NCI-H748 (cell line): ENCODE data around the gene LRATD1.

ENCODE experiments used
- DNase-seq: peaks from one replicate; lab custom pipeline; 2025; ENCODE audit not compliant: unreplicated experiment; lab: John Stamatoyannopoulos, UW

Gene LRATD1

DNA sequence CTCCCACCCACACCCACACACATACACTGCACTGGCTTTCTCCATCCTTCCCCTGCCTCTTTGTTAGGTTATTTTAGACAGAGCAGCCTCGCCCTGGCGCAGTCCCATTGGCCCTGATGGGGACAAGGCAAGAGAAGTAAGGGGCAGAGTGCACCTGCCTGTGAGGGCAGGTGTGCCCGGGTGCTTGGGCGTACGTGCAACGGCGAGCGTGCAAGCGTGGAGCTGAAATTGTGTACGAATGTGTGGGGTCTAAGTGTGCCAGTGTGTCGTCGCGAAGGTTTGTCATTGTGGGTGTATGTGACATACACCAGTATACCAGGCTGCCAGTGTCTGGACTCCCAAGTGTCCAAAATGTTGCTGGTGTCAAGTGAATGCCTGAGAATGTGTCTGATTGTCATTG lies 544 bp downstream of the LRATD1 start:
- peak; percentile 79 for DNase-seq

DNA sequence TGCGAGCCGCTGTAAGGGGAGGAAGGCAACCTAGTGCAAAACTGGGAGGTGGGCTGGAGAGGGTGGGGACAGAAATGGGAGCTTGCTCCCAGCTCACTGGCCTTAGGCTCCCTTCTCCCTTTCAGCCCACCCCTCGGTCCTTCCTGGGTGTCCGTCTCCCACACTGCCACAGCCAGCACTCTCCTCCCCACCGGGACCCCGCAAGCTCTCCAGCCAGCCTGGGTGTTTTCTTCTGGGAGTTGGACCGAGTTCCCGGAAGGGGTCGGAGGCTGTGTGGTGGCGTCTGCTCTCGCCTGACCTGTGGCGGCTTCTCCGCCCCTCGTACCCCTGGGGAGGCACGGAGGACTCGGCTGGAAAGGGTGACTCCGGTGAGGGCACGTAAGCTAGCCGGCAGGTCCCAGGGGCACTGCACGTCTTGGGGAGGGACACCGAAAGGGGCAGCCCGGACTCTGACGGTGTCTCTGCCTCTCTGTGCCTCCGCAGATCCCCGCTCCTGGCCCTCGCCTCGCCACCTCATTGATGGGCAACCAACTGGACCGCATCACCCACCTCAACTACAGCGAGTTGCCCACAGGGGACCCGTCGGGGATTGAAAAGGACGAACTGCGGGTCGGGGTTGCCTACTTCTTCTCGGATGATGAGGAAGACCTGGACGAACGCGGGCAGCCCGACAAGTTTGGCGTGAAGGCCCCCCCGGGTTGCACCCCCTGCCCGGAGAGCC lies 1.1 kb downstream of the LRATD1 start:
- DNase-seq: peak; percentile 71

DNA sequence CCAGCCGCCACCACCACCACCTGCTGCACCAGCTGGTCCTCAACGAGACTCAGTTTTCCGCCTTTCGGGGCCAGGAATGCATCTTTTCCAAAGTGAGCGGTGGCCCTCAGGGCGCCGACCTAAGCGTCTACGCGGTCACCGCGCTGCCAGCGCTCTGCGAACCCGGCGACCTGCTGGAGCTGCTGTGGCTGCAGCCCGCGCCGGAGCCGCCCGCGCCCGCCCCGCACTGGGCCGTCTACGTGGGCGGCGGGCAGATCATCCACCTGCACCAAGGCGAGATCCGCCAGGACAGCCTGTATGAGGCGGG lies 1.6 kb downstream of the LRATD1 start:
- no peak for DNase-seq

DNA sequence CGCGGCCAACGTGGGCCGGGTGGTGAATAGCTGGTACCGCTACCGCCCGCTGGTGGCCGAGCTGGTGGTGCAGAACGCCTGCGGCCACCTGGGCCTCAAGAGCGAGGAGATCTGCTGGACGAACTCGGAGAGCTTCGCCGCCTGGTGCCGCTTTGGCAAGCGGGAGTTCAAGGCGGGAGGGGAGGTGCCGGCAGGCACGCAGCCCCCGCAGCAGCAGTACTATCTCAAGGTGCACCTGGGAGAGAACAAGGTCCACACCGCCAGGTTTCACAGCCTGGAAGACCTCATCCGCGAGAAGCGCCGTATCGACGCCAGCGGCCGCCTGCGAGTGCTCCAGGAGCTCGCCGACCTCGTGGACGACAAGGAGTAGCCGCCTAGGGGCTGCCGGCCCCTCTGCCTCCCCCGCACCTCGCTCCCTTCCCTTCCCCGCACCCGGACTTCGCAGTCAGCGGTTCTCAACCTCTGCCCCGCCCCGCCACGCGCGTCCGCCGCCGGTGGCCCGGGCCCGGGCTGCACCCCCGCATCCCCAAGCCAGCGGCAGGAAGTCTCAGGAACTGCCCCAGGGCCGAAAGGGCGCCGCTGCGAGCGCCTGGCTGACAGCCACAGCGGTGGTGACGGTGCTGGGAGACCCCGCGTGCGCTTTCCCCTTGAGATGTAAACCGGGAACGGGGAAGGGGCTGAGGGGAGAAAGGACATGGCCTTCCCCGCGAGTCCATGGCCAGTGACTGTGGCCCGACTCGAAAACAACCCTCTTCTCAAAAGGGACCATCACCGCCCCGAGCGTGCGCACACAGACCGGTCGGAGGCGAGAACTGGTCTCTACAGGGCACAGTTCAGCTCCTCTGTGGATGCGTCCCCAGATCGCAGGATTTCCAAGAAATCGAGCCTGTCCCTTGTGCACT lies 2.2 kb downstream of the LRATD1 start:
- peak; percentile 93 for DNase-seq

DNA sequence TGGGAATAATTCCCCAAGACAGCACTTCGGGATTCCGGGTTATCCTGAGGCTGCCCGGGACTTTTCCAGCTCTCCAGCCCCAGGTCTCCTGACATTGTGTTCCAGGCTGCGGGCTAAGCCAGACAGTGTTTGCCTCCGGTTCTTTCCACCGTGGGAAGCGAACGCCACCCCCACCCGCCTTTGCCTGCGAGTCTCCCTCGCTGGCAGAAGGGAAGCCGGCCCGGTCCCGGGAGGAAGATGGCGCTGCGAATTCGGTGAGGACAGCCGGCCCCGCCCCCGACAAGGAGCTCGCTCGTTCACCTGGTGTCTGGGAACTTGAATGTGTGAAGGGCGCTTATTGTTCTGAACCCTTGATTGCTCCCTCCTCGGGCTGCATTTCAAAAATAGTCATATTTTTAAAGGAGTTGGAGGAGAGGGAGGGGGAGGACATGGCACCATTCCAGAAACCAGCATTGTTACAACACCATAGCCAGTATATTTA lies 2.9 kb downstream of the LRATD1 start:
- peak; percentile 97 for DNase-seq

DNA sequence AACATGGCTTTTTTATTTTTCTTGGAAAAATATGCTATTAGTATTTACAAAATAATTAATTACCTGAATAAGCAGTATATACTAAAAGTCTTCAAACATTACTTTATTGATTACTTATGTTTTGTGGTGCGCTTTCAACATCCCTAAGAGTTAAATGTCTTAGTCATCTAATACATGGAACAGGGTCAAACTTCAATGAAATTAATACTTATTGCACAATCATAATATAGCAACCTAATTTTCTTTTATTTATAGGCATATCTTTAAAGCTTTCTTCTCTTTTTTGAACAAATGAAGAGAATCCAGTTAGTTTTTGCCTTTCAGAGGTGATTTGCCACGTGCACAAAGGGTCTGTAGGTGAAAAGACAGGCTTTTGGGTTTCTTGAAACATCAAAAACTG lies 6.0 kb downstream of the LRATD1 start:
- no peak for DNase-seq

DNA sequence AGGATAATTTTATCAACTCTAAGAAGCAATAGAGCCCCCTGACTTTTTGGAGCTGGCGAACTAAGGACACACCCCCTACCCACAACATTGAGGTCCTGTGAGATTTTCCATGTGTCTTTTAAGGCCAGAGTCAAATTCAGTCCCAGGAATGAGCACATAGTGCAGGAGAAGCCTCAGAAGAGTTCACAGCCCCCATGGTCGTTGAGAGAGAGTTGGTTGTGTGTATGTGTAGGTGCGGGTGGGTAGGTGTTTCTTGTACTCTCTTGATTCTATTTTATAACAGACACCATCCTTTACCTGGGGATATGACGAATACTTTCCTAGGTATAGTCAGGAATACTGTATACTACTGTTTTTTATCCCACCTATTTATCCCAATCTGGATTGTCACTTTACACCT lies 8.6 kb downstream of the LRATD1 start:
- no peak for DNase-seq

DNA sequence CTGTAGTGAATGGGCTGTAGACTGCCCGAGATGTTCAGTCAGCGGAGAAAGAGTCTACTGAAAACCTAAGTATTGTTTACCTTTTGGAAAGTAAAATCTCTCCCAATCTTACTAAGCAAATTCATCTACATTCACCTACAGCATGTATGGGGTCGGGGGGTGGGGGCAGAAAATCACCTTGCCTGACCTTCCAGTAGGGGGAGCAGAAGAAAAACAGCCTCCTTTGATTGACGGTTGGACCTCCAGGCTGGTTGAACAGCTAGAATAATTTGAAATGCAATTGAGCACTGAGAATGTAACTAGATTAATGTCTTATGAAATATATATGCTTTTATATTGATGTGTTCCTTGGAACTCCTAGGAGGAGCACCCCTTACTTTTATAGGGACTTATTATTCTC lies 10.0 kb downstream of the LRATD1 start:
- no peak for DNase-seq

DNA sequence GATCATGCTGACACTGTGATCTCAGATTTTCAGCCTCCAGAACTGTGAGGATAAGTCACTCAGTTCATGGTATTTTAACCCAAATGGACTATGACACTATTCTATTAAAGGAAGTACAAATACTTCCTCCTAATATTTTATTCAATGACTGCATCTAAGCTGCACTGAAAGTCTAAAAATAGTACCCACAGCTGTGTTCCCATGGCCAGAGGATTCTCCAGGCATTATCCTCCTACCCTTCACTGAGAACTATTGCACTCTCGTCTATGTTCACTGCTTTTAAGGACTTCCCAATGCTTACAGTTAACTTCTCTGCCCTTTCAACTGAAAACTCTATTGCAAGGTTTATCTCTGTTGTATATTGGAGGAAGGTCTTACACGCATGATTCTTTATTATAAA lies 15.2 kb downstream of the LRATD1 start:
- no peak for DNase-seq

DNA sequence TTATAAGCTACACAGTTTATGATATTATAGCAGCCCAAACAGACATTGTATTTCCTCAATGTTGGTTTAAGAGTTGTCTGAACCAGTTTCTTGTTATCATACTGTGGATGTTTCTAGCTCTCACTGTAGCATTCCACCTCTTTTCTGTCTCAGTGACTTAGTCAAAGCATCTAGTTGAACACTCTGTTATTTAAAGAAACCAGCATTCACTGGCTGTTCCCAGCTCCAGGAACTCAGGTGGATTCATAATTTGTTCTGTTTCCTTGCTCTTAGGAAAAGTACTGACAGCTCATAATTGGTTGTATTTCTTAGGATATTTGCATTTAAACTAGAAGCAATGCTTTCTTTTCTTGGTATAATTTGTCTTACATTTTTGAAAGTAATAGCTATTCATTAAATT lies 17.5 kb downstream of the LRATD1 start:
- no peak for DNase-seq

DNA sequence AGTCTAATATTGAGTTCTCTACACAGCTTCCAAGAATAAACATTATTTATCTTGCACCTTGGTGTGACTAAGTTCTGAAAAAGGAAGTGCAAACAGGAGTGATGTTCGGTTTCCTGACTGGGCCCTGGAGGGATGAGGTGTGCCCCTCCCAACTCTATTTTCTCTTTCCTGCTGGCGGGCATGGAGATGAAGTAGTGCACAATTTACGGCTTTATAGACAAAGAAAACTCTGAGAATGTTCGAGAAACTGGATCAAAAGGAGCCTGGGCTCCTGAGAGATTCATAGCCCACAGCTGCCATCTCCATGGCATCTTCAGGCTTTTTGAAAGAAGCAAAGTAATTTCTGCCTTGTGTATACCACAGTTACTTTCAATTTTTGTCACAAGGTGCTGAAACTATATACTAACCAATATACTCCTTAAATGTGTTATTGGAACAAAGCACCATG lies 22.3 kb downstream of the LRATD1 start:
- no peak for DNase-seq

DNA sequence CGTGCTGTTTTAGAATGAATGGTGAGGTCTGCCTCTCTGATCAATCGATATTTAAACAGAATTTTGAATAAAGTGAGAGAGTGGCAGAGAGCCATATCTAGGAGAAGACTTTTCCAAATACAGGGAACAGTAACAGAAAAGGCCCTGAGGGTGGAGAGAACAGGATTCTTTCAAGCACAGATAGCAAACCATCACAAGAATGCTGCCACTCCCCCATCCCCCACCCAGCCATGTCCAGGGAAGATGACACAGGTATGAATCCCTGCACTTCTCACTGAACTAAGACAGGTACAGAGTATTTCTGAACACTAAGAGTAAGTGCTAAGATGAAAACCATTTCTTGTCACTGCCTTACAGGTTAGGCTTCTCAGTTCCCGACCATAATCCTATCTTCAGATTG lies 23.6 kb downstream of the LRATD1 start:
- no peak for DNase-seq

DNA sequence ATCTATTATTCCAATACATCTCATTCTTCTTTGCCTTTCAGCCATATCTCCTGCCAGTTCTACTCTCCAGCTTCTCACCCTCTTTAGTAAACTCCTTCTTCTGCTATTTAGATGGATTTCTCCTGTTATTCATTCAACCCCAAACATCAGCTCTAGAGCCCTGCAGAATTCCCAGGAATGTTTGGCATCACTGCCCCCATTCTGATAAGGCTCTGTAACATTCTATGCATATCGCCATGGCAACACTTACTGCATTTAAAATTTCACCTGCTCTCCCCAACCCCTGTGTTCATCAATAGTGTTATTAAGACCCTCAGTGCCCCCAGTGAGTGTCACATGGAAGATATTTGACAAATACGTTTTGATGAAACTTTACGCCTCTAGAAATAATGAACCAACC lies 28.6 kb downstream of the LRATD1 start:
- DNase-seq: no peak

DNA sequence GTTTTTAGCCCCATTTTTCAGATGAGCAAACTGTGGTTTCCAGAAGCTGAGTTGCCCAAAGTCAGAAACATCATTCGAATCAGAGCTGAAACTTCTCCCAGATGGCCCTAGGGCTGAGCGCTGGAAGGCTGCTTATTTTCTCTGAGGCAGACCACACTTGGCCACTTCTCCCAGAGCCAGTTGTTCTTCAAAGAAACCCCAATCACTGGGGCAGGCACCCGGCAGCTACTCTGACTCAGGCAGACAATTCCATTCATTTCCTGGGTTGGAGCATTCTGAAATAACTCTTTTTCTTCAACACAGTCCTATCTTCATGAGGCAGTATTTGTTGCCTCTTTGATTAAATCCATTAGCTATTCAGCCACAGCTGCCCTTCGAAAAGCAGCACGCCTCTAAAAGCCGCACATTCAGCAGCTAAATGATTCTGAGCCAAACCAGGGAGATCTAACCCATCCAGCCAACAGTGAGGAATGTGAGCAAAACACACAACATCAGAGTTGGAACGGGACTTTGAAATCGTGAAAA lies 40.9 kb downstream of the LRATD1 start:
- no peak for DNase-seq

DNA sequence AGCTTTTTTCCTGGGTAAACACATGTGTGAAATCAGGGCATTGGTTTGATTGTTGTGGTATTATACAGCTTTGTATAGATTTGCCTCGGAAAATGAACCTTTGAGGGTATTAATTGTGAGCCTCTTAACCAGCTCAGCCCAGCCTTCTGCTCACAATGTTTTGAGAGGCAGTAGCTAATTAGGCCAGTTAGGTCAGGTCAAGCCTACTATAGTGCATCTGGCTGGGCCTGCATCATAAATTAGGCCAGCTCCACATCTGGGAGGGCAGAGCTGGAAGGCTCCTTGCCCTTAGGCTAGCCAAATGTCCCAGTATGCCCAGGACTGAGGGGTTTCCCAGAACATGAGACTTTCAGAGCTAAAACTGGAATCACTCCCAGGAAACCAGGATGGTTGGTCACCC lies 43.0 kb downstream of the LRATD1 start:
- peak; percentile 36 for DNase-seq

DNA sequence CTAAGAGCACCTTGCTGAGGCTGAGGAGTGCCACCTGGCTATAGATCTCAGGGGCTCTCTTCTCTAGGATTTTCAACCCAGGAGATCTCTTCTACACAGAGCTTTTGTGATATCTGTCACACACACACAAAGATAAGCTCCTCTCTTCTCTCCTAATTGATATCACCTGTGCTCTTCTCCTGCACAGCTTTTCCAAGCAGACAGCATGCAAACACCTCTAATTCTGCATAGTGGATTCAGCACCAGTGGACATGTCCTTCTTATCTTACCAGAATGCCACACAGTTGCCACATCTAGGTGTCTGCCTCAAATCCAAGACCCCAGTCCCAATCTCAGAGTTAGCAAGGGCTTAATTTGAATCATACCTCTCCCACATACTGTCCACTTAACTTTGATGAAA lies 43.9 kb downstream of the LRATD1 start:
- no peak for DNase-seq

DNA sequence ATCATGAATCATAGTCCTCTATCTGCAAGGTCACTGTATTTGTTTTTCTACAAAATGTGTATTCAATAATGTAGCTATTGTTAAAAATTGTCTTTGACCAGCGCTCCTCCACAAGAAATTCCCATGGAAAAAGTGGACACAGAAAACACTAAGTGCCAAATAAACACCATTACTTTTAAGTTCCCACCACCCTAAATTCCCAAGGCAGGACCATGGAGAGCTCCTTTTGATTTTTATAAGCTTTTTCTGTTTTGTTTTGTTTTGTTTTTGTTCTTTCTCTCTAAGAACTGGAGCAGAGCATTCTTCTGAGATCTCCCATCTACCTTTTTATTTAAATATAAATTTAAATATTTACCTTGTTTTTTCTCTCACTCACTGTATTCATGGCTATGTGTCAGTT lies 44.5 kb downstream of the LRATD1 start:
- DNase-seq: no peak

DNA sequence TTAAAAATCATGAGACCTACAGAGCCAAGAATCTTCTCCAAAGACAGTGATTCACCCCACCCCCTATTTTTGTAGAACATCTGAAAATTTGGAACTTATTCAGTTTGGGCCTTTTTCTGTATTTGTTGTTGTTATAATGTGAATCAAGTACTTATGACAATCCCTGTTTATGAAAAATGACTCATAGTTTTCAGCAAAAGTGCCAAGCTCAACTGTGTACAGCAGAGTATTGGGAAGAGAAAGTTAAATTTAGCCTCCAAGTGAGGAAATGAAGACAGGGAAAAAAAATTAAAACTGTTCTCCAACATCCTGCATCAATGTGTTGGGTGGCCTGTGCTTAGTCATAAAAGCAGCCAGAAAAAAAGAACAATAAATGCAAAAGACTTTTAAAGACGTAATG lies 46.2 kb downstream of the LRATD1 start:
- DNase-seq: no peak

DNA sequence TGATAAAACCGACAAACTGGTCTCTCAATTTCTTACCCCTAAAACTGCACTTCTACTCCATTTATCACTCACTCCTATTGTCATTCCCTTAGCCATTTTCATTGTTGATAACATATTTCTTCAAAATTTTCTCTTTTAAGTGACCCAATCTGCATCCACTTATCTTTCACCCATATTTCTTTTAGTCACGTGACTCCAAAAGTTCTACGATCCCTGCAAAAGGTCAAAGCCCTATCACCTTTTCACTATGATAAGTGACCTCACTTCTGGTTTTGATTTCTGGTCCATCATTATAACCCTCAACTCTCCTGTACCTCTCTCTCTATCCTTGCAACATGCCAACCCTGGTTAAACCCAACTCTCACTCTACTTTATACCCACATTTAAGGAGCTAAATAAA lies 49.1 kb downstream of the LRATD1 start:
- no peak for DNase-seq
